Activated effector memory CD4-positive, alpha-beta T cell treated with Interleukin-2 at 50 U/mL for 16 hours (primary cell): ENCODE data around the gene ZNF366.

Experiments
- DNase-seq: peaks from one replicate; pipeline ENCODE4 v3.0.0-alpha.2; 2020

Gene ZNF366

DNA sequence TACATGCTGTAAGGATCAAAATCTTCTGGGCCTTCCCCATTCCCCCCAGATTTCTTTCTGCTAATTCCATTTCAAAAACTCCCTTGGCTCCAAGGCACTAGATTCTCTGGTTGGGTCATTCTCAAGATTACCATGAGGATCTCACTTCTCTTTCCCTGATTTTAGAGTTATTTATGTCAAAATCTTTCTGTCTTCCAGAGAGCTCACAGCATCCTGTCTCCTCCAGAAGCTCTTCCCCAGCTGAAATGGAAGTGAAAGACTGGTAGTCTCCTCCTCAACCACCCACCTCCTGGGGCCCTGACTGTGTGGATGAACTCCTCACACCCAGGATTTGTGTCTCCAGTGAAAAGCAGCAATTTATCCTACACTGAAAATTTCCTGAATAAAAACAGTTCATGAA is 11.9 kb upstream of the ZNF366 start:
- DNase-seq: no peak

DNA sequence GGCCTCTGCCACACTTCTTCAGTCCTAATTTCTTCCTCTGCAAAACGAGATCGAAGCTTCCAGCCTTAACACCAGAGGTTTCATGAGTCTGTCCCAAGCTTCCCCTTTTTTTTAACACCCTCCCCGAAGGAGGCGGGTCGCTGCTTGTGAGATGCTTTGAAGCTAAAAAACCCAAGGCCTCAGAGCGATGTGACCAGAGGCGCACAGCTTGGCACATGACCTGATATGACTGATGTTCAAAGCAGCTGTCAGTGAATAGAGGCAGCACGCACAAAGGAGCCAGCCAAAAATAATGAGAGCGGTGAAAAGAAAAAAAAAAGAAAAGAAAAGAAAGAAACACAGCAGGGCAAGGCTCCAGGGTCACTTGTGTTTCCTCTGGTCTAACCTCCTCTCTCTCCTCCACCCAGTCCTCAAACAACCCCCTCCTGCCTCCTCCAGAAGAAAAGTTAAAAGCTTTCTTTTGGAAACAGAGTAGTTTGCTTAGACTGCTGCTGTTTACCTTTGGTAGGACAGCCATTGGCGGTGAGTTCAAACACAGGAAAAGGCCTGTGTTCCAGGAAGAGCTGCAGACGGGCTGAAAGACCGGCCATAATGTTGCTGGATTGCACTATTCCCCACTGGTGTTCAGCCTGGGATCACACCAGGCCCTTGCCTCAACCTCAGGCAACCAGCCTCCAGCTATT is 10.9 kb upstream of the ZNF366 start:
- no peak for DNase-seq

DNA sequence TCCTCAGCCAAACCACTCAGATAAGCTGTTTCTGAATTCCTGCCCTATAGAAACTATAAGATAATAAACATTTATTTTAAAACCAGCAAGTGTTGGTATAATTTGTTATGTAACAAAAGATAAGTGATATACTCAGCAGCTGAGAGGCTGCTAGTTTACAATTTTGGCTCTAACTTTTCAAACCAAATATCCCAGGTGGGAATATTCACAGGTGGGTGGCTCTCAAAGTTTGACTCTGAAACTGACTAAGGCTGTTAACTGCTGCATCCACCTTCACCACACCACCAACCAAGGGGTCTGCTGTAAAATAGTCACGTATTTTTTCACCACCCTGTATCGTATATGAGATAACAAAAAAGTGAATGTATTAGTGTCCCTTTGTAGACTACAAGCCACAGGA is 9.7 kb upstream of the ZNF366 start:
- no peak for DNase-seq

DNA sequence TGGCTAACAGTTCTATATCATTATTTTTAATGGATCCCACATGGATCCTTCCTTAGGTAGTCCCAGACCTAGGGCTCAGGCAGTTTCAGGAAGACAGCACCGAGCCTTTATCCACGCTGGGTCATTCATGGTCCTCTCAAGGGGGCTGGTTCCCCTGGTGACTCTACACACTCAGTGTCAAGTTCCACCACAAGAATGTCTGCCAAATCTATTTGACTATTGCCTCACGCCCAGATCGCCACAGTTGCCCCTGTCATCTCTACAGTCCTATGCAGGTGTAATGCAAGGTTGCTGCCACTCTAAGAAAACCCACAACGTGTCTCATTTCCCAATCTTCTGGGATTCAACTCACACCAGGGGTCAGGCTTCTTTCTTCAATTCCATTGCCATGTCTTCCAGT is 8.0 kb upstream of the ZNF366 start:
- no peak for DNase-seq

DNA sequence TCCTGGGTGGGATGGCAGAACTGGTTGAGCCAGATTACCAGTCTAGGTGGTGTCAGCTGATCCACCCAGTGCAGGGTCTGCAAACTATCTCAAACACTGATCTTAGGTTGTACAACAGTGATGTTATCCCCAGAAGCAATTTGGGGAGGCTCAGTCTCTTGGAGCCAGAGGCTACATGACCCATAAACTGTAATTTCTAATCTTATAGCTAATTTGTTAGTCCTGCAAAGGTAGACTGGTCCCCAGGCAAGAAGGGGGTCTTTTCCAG is 5.3 kb upstream of the ZNF366 start:
- no peak for DNase-seq

DNA sequence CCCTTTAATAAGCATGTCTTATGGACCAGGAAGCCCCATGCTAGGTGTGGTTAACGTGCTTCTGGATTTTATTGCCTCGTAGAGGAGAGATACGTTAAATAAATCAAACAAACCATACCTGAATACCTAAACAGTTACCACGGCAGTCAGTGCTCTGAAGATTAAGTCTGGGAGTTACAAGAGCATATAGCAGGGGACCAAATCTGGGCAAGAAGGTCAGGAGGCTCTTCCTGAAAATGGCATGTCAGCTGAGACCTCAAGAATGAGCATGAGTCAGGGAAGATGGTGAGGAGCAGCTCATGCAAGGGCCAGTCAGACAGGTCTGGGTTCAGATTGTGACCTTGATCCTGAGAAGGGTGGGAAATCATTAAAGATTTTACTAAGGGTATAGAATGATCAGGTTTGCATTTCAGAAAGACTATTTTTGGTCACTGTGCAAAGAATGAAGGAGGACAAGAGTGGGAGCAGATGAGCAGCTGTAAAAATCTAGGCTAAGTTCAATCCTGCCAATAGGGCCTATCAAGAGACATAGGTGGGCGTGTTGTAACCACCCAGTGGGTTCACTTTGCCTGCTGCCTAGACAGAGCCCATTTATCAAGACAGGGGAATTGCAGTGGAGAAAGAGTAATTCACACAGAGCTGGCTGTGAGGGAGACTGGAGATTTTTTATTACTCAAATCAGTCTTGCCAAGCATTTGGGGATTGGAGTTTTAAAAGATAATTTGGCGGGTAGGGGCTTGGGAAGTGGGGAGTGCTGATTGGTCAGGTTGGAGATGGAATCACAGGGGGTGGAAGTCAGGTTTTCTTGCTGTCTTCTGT is 4.8 kb upstream of the ZNF366 start:
- DNase-seq: no peak

DNA sequence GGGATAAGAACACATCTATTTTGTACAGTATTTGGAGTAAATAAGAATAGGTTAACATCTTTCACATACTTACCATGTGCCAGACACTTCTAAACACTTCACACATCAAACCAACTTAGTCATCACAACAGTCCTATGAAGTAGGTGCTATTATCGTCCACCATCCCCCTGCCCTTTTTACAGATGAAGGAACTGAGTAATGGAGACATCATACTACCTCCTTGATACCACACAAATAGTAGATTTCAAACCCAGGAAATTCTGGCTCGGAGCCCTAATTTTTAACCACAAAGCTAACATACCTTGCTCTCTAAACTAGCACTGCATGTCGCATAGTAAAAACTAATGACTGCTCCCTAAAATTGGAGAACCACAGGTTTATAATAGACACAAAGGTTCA is 4.2 kb upstream of the ZNF366 start:
- no peak for DNase-seq

DNA sequence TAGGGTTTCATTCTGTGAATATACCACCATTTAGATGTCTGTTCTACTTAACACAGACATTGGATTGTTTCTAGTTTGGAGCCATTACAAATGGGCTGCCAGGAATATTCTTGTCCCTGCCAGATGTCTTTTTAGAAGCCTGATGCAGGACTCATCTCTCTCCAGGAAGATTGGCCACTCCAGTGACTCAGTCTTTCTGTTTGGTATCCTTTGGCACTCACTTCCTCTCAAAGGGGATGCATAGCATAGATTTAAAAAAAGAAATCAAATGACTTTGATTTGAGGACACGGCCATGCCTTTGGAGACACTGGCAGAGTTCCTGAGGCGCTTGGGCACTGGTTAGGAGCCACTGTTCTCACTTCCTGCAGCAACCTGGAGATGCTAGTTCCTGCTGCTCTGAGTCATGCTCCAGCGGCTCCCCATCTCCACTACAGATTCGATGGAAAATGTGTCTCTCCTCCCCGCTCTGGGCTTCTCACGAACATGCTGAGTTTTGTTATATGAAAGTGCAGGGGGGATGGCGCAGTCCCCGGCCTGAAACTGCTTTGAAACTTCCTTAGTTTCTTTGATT is 3.5 kb upstream of the ZNF366 start:
- DNase-seq: no peak

DNA sequence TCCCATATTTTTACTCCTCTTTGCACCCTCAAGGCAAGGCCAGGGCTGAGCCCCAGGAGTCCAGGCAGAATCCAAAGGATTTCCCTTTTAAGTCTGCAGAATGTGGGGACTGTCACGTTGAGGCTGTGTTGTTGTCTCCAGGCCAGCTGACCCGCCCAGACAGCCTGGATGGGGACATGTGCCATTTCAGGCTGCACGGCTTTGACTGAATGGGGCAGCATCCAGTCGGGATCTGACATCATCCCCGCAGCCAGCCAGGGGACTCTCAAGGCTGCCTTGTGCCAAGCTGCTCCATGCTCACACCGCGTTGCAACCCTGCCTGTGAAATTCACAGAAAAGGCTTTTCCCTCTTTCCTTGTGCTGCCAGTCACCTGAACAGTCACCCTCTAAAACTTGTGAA is 2.2 kb upstream of the ZNF366 start:
- DNase-seq: no peak

DNA sequence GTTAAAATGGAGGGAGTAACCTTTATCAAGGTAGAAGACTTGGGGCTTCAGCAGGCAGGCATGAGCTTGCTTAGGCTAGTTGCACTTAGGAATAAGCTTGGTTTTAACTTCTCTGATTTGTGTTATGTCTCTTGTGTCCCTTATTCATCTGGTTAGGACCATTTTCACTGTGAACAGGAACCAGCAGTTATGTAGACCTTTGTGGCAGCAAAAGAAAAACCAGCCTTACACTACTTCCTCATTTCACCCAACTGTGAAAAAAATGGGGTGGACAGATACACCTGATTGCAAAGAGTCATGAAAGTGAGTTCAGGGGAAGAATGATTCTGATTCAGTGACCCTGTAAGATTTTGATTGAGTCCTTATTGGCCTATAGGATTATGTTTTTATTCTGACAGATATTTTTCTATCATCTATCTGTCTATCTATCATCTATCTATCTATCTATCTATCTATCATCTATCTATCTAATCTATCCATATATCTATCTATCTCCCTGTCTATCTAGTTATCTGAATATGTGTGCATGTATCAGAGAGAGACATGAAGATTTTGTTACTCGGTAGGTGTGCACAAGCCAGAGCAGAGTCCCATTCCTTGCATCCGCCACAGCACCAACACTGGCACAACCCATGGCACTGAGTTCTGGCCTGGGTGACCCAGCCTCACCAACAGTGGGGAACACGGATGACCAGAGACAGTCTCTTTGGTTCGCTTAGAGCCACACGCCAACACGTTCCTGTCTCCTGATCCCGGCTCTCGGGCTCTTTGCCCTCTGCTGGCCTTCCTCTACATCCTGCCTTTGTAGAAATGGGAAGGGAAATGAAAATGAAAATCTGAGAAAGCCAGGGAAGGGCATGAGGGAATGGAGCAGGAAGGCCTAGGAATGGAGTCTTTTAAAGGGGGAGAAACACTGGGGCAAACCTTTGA is 1.3 kb upstream of the ZNF366 start:
- no peak for DNase-seq

DNA sequence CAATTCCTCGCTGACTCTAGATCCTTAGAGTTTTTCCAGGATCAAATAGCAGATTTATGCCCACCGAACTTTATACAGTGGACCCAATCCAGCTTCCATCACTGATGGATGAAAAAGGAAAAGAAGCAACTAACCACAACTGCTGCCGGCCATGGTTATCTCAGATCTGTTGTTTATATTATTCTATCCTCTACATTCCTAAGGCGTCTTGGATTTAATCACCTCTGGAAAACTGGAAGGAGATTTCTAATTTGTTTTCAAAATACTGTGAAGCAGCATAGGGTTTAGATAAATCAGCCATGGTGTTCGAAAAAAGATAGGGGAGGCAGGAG is 663 bp upstream of the ZNF366 start:
- no peak for DNase-seq

DNA sequence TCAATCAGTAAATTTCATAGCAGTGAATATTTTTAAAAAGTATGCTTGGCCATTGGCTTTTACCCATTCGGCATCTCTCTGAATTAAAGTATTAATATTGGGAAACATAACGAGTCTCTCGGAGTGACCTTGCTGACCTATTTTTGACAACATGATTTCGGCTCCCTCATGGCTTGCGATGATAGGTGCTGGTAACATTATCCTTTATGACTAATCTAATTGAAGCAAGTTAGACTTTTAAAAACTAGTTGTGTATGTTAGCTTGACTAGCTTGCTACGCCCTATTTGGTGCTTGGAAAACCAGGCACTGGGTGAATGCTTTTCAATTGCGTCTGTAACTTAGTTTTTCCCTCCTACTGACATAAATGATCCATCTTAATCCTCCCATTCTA is 1.1 kb downstream of the ZNF366 start:
- no peak for DNase-seq

DNA sequence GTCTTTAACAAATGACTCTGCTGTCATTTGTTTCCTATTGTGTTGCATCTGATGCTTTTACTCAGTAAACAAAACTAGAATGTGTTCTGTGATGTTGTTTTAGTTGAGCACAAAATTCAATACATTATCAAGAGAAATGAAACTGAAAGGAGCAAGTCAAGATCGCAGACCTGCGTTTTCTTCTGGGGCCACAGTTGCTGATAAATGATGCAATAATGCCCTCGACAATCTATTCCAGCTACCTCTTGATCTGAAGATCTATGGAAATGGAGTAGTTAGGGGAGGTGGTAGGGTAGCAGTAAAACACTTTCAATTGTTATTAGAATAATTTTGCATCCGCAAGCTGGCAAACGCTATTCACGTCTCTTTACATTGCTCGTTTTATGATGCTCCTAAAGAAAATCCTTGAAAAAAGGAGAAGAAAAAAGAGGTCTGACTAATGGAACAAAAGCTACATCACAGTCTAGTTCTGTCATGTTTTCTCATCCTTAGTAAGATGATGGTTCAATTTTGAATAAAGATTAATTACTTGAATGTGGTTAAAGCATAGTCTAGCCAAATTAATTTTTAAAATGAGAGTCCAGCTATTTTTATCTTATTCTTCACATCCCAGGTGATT is 1.6 kb downstream of the ZNF366 start:
- no peak for DNase-seq

DNA sequence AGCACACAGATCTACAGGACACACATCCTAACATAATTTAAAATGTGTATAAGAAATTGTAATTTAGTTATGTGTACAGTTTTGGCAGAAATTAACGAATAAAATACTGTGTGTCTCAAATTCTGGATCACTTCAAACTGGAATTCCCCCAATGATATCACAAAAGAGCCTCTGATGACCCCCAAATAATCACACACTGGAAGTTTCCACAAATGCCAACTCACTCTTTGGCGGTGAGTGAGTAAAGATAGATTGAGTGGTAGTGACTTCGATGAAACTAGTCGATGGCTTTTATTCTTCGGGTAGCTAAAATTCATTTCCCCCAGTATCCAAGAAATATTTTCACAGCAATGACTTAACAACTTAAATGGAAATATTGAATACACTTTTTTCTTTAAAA is 2.2 kb downstream of the ZNF366 start:
- DNase-seq: no peak

DNA sequence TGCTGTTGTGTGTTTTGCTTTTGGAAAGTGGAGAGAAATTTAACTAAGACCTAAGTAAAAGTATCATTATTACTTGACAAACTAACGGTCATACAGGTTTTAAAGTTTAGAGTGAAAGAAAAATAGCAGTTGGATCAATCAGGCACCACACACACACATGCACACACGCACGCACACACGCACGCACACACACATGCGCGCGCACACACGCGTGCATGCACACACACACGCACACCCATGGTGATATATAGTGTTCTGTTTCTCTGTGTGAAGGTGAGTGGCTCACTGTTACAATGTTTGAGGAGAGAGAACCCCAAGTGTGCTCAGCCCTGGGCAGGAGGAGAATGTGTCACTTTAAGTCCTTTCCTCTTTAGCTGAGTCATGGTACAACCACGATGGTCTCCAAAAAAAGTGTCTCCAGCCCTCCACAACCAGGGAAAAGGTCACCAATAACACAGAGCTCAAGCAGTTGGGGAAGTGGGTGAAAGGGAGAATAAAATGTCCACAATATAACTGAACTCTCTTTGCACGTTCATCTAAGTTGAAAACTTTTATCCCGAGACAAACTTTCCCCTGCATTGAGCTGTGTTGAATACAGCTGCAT is 3.2 kb downstream of the ZNF366 start:
- DNase-seq: no peak

DNA sequence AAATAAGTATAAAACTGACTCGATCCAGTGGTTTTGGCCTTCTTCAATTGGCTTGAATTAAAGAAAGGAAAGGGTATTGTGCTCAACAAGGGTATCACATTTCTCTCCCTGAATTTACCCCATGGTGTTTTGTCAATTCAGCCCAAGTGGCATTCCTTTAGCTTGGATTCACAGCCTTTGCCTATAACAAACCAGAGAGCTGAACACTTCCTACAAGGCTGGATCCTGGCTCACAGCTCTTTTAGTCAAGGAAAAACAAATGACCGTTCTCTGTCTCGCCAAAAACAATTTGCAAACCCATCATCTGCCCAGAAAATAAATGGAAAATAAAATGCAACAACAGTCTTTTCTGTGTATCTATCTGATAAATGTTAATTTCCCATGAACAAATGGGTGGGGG is 5.7 kb downstream of the ZNF366 start:
- no peak for DNase-seq

DNA sequence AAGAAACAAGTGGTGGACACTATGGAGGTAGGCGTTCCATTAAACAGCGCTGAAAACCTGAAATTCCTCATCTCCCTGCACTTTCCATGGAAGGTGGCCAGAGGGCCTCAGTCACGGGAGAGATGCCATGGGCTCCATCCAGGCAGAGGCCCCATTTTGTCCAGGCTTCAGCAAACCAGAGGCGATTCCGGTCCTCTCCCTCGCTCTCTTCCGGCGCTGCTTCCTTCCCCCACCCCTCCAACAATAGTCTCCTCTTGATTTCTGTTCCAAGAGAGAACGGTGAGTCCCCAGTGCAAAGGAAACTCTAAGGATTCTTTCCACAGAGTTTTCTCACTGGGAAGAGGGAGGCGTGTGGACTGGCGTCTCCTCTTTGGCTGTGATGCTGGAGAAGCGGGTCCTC is 7.5 kb downstream of the ZNF366 start:
- no peak for DNase-seq

DNA sequence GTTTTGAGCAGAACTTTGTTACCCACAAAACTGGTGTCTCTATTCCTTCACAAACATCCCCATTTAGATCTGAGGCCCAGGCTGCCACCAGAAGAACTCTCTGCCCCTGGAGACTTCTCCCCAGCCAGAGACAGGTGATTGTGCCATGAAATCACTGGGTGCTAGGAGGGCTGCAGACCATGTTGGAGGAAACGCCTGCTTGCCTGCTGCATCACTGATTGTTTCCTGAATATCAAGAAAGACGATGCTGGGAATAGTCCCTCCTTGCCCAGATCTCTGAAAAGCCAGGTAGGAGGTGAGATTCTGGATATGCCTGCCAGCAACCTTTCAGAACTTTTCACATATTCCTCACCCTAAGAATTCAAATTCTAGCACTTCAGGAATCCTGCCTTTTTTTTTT is 8.1 kb downstream of the ZNF366 start:
- no peak for DNase-seq

DNA sequence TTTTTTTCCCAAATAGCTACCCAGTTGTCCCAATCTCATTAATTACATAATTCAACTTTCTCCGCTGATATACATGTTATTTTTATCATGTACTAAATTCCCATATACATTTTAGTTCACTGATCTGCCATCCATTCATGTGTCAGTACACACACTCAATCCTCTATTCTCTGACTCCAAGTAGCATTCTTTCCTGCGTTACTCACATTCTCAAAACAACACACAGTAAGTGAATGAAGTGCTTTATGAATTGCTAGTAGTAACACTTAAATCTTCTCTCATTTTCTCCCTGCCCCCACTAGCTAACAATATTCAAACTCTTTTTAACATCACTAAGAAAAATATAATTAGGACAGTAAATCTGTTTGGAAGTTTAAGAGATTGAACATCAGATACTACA is 8.9 kb downstream of the ZNF366 start:
- no peak for DNase-seq

DNA sequence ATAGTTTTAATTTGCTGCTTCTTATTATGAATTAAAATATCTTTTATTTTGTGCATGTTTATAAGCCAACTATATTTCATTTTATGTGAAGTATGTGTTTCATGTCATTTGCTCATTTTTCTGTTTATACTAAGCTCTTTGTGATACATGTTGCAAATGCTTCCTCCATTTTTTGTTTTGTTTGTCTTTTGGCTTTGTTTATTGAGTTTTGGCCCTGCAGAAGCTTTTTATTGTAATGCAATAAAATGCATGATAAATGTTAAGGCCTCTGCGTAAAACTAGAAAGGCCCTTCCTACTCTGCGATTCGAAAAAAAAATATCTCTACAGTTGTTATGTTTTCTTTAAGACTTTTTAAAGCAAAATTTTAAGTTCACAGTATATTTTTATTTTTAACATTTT is 9.4 kb downstream of the ZNF366 start:
- no peak for DNase-seq

DNA sequence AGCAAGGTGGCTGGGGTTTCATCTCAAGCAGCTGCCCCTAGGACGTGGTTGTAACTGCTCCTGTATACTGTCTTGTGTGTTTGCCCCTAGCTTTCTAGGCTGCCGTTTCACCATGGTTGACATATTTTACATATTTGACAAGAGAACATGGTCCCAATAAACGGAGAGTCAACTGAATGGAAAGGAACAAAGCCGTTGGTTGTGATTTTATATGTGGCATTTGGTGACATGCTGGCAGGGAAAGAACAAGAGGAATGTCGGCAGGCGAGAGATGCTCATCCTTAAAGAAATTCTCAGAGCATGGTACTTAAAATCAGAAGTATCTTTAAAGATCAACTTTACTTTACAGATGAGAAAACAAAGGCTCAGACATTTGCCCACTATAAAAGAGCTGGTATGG is 11.8 kb downstream of the ZNF366 start:
- no peak for DNase-seq

DNA sequence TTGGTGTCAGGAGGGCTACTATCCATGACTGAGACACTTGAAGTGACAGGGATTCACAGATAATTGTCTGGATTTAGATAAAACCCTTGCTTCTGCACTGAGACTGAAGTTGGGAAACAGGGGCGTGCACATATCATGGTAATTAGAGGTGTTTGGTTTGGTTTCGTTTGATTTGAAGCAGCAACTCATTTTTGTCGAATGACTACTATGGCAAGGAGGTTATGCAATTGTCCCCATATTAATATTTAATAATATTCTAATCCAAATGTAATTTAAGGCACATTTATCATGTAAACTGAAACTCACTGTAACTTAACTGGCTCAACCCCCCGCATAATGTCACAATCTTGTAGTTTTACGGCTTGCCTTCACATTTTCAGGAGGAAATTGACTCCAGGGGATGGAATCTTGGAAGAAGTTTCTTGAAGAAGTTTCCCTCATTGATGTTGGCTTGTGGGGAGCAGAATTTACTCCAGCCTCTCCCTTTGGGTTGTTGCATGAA is 12.5 kb downstream of the ZNF366 start:
- no peak for DNase-seq

DNA sequence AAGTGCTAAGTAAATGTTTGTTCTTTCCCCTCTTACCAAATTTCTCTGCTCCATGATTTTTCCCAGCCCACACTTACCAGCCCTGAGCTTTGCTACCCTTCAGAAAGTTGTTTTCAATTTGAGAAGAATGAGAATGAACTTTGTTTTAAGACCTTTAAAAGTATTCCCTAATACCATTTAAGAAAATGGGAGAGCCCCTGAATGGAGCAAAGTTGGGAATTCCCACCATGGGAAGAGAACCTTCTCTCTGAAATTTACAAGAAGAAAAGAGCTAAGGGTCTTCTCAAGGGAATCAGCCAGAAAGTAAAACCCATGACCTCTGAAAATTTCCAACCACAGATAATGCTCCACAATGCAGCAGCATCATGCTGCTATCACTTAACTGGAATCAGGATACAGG is 17.7 kb downstream of the ZNF366 start:
- no peak for DNase-seq
